HK-2 (cell line): Measurements from ENCODE around the gene SMU1.
"Not testable (repeated sequence)": the region's sequence is repeated elsewhere in the genome, so short reads cannot be mapped to it uniquely, and the experiment has no call there.

ENCODE experiments used
- DNase-seq: peaks from one replicate; pipeline ENCODE4 v3.0.0-alpha.2; 2018; ENCODE audit not compliant: unreplicated experiment

Gene SMU1

GRCh38 chr9:33105504-33105903, 29.0 kb upstream of the SMU1 start:
- no peak for DNase-seq

- DNase-seq, result no peak
Observed at GRCh38 chr9:33104401-33104800, 27.9 kb upstream of the SMU1 start.

- DNase-seq, result no peak
Observed at GRCh38 chr9:33103501-33104281, 27.2 kb upstream of the SMU1 start.

GRCh38 chr9:33102551-33103210, 26.2 kb upstream of the SMU1 start:
- no peak for DNase-seq

GRCh38 chr9:33101104-33101951, 24.9 kb upstream of the SMU1 start:
- peak; percentile 71 for DNase-seq

DNA sequence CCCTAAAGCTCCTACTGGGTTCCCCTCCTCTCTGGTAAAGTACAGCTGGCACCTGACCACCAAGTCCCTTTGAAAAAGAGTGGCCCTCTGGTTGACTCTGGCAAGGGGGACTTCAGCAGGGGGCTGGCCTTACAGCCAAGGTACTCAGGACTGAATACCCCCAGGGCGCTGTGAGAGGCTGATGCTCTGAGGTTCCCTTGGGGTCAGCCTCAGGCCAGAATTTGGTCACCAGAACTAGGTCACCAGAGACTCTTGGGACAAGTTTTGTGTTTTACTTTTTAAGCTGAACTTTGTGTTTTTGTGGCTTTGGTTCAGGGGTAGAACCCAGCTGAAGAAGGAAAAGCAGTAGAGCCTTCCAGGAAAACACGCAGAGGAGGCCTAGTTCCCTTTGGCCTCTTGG, 23.3 kb upstream of the SMU1 start:
- no peak for DNase-seq

DNA sequence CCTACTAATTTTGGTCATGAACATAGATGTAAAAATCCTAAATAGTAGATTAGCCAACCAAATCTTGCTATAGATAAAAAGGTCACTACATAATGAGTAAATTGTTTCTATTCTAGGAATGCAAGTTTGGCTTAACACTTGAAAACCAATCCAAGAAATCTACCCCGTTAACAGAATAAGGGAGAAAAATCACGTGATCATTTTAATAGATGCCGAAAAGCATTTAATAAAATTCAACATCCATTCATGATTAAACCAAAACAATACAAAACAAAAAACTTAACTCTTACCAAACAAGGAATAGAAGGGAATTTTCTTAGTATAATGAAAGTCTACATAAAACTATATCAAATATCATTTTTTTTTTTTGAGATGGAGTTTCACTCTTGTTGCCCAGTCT, 20.7 kb upstream of the SMU1 start:
- no peak for DNase-seq

GRCh38 chr9:33092634-33093033, 16.2 kb upstream of the SMU1 start:
- DNase-seq, result no peak

DNA sequence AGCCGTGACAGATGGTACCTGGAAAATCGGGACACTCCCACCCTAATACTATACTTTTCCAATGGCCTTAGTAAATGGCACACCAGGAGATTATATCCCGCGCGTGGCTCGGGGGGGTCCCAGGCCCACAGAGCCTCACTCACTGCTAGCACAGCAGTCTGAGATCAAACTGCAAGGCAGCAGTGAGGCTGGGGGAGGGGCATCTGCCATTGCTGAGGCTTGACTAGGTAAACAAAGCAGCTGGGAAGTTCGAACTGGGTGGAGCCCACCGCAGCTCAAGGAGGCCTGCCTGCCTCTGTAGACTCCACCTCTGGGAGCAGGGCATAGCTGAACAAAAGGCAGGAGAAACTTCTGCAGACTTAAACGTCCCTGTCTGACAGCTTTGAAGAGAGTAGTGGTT, 9.2 kb upstream of the SMU1 start:
- DNase-seq, result not testable (repeated sequence)

- no peak for DNase-seq
Observed at GRCh38 chr9:33082538-33083326, 6.3 kb upstream of the SMU1 start.

DNA sequence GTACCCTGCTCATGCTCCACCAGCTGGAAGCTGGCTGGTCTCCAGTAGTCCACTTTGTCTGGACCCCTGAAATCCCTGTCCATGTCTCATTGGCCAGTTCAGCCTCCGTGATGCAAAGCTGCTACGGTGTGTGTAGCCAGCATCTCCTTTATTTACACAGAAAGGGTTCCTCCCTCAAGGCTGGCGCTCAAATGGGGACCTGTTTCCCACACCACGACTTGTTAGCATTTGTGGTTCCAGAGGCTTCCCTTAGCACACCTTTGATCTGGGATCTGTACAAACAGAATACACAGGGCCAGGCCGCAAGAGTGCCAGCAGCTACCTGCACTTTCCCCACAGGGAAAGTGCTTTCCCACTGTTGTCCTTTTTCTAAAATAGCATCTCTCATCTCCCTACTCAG, 5.7 kb upstream of the SMU1 start:
- no peak for DNase-seq

- DNase-seq, result no peak
Observed at GRCh38 chr9:33081128-33081851, 4.8 kb upstream of the SMU1 start.

DNA sequence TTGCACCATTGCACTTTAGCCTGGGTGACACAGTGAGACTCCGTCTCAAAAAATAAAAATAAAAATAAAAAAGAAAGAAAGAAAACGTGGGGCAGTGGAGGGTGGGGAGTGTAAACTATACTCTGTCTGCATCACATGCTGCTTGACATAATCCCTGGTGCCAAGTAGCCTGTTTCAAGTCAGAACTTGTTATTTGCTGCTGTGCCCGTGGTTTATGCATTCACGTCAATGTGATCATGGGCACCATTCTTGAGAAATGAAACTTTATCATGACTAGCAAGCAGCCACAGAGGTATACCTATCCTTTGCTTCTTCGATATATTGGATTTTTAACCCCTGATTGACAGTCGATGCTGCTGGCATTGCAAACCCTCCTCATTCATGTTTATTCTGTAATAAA, 4.1 kb upstream of the SMU1 start:
- no peak for DNase-seq

DNA sequence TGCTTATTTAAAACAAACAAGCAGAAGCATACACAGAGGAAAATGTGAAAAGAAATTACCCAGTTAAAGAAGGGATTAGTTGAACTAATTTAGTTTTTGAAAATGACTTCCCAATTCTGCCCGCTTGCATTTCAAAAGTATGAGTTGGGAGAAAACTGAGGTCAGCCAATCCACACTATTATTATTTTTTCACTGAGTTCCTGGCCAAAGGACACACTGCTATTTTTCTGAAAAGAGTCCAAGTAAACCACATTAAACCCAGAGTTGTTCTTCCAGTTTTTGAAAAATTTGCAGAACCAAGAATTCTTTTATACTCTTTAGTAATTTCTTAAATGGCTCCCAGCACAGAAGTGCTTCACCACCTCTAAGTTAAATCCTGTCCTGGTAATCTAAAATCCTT, 7.5 kb downstream of the SMU1 start:
- DNase-seq, result no peak

DNA sequence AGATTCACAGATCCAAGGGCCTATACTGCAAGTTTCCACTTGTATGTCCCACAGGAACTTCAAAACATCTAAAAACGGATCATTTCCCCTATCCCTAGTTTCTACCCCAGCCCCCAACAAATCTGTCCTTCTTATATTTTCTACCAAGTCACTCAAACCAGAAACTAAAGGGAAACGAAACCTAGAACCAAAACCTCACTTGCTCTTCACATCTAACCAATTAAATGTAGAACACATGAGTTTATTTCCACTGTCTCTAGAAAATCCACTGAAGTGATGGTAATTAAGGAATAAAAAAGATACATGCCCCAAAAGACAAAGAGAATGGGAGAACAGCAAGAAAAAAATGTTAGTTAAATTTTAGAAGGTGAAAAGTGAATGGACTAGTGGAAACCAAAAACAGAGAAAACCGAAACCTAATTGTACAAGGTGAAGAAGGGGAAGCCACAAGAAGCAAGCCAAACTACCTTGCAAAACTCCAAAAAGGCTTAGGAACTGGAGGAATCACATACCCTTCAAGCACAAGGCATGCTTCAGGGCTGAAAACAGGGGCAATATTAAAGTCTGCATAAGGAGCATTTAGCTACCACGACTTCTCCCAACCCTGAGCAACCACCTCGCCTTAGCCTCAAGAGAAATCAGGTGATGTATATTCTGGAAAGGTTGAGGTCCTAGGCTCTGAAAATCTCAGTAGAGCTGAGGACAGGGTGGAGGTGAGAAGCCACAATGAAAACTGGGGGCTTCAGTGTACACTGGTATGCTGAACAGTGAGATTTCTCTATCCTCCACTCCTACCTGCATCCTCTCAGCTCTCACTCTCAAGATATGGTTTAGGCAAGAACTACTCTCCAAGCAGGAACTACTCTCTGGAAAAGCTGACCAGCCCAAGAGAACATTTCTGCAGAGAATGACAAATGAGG, 11.1 kb downstream of the SMU1 start:
- no peak for DNase-seq

GRCh38 chr9:33051144-33051543, 25.3 kb downstream of the SMU1 start:
- no peak for DNase-seq

GRCh38 chr9:33049680-33050361, 26.7 kb downstream of the SMU1 start:
- DNase-seq, result no peak

DNA sequence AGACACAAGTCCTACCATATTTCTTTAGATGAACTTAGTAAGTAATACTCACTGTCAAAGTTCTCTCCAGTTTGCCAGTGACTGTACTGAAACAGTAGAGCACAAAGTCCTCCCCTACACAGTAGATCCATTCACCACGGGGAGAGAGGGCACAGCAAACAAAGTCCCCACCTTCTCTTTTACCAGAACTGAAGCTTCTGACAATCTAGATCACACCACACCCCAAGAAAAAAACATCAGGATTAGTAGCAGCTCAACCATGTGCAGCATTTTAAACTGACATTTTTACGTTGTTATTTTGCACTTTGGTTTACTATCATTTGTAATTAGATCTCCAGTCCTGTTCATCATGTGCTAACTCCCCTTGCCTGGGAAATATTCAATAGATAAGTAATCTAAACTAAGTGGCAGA, 28.4 kb downstream of the SMU1 start:
- no peak for DNase-seq

- no peak for DNase-seq
Observed at GRCh38 chr9:33046061-33046460, 30.4 kb downstream of the SMU1 start.
